HG03439 (cell line): Measurements from ENCODE around the gene GDF11.

Experiments used
- ATAC-seq: cut with Tn5 transposase; IDR thresholded peaks from one replicate; pipeline ENCODE4 v1.9.1; 2021; ENCODE audit warnings: mild to moderate bottlenecking, moderate library complexity; ENCODE audit not compliant: unreplicated experiment

Gene GDF11

GRCh38 chr12:55706568-55707218 is 36.2 kb upstream of the GDF11 start:
- ATAC-seq = no peak

GRCh38 chr12:55707219-55707671 is 35.7 kb upstream of the GDF11 start:
- no peak for ATAC-seq

GRCh38 chr12:55707841-55708694 is 34.9 kb upstream of the GDF11 start, which contains the start of gene ITGA7:
Gene ITGA7, minus strand, starts transcription at chr12:55707904. Its CDS starts 222 bp downstream, at chr12:55707682.
- no peak for ATAC-seq

GRCh38 chr12:55708695-55709233 is 34.2 kb upstream of the GDF11 start:
- ATAC-seq = no peak

- no peak for ATAC-seq
Observed at GRCh38 chr12:55711786-55712553, 31.0 kb upstream of the GDF11 start.

GRCh38 chr12:55712700-55713415 is 30.1 kb upstream of the GDF11 start:
- no peak for ATAC-seq

- no peak for ATAC-seq
Observed at GRCh38 chr12:55713721-55714120, 29.2 kb upstream of the GDF11 start.

GRCh38 chr12:55715169-55715764 is 27.7 kb upstream of the GDF11 start:
- ATAC-seq = no peak

GRCh38 chr12:55715833-55716581 is 26.9 kb upstream of the GDF11 start, which contains the start of gene BLOC1S1:
Gene BLOC1S1, plus strand, starts transcription at chr12:55716046. Its CDS starts 6 bp downstream, at chr12:55716052.
- peak; percentile 90 for ATAC-seq

- ATAC-seq = peak; percentile 23
Observed at GRCh38 chr12:55716582-55716957, 26.4 kb upstream of the GDF11 start.

GRCh38 chr12:55717011-55718007 is 25.6 kb upstream of the GDF11 start:
- no peak for ATAC-seq

GRCh38 chr12:55718015-55718414 is 24.9 kb upstream of the GDF11 start:
- no peak for ATAC-seq

GRCh38 chr12:55718624-55719275 is 24.2 kb upstream of the GDF11 start:
- ATAC-seq = no peak

GRCh38 chr12:55719371-55719770 is 23.6 kb upstream of the GDF11 start:
- ATAC-seq = no peak

GRCh38 chr12:55720071-55720564 is 22.8 kb upstream of the GDF11 start, which contains the start of gene RDH5:
Gene RDH5, plus strand, starts transcription at chr12:55720393. Its CDS starts 792 bp downstream, at chr12:55721185.
- no peak for ATAC-seq

- ATAC-seq = no peak
Observed at GRCh38 chr12:55720894-55721444, 22.0 kb upstream of the GDF11 start.
